Hematopoietic multipotent progenitor cell treated with erythropoietin and hydrocortisone succinate and interleukin-3 and kit ligand, for 17 days (in vitro differentiated cells): ENCODE measurements around the gene TMIGD2.
"Not testable (repeated sequence)": the region's sequence is repeated elsewhere in the genome, so short reads cannot be mapped to it uniquely, and the experiment has no call there.

ENCODE experiments used
- DNase-seq: peaks from one replicate; pipeline ENCODE4 v3.0.0-alpha.2; 2015; ENCODE audit warnings: low spot score

TMIGD2 gene

DNA sequence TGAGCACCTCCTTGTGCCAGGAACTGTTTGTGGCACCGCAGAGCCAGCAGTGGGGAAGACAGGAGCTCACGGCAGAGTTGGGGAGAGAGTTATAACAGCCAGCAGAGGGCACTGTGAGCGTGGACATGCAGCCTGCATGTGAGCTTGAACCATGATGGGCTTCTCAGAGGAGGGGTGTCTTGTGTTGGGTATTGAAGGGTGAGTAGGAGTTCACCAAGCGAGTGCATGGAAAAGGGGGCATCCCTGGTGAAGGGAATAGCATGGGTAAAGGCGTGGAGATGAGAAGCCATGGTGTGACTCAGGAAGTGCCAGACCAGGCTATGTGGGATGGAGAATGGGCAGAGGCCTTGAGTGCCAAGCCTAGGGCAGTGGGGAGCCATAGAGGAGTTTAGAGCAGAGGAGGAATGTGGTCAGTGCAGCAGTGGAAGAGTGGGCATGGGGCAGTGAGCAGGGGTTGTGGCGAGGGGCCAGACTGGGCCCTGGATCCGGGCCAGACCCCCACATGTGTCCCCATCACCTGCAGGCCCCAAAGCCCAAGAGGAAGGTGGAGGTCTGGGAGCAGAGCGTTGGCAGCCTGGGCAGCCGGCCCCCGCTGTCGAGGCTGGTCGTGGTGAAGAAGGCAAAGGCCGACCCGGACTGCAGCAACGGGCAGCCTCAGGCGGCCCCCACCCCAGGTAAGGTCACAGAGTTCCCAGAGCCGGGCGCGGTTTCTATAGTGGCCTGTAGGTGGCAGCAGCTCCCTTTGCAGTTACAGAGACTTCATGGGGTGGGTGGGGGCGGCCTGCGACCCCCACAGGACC is 34.9 kb downstream of the TMIGD2 start:
- peak; percentile 77 for DNase-seq

- DNase-seq = no peak
These were observed 35.8 kb downstream of the TMIGD2 start for GRCh38 chr19:4266253-4267000.

DNA sequence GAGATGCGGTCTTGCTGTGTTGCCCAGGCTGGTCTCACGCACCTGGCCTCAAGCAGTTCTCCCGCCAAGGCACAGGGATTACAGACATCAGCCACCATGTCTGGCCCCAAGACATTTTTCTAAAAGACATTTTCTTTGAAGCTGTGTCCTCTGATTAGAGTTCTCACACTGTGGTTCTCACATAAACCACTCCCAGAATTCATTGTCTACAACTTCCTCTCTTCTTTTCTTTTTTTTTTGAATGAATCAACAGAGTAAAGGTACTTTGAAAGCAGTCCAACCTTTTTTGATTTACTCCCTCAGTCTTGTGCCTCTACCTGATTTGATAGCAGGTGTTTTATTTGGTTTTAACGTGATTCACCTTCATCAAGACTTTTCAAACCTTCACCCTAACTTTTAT is 37.4 kb downstream of the TMIGD2 start:
- no peak for DNase-seq

GRCh38 chr19:4260613-4261191 is 41.5 kb downstream of the TMIGD2 start:
- DNase-seq = no peak

- DNase-seq = no peak
These were observed 44.0 kb downstream of the TMIGD2 start for GRCh38 chr19:4258181-4258580.

GRCh38 chr19:4257025-4257424 is 45.2 kb downstream of the TMIGD2 start:
- DNase-seq = no peak

DNA sequence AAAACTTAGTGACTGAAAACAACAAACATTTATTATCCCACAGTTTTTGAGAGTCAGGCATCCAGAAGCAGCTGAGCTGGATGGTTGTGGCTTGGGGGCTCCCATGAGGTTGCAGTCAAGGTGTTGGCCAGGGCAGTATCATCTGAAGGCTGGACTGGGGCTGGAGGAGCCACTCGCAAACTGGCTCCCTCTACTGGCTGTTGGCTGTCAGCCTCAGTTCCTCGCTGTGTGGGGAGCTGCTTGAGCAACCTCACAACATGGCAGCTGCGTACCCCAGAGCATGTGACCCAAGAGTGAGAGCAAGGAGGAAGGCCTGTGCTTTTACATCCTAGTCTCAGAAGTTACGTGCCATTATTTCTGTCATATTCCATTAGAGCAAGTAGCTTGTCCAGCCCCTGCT is 45.6 kb downstream of the TMIGD2 start:
- DNase-seq = peak; percentile 19

GRCh38 chr19:4246767-4247593 is 55.2 kb downstream of the TMIGD2 start, which contains the start of gene YJU2:
TSS of gene YJU2 (plus strand) at chr19:4247080. CDS start at chr19:4247147, 67 bp downstream.
- DNase-seq = peak; percentile 100

DNA sequence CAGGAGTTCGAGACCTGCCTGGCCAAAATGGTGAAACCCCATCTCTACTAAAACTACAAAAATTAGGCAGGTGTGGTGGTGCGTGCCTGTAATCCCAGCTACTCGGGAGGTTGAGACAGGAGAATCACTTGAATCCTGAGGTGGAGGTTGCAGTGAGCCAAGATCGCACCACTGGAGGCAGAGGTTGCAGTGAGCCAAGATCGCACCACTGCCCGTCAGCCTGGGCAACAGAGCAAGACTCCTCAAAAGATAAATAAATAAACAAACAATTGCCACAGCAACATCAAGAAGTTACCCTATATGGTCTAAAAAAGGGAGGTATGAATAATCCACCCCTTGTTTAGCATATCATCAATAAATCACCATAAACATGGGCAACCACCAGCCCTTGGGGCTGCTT is 56.3 kb downstream of the TMIGD2 start:
- not testable (repeated sequence) for DNase-seq
